HepG2 (cell line): ENCODE results near the gene MND1. TPM values are rescaled to one million over a fixed set of nuclear protein-coding genes. Genes with fewer than 3 reads are reported as not detected.

Experiments
- ATAC-seq: fragments of 200-7000 bp; cut with Tn5 transposase; 3 replicates; pipeline ENCODE4 v1.9.1; 2020; ENCODE audit warnings: mild to moderate bottlenecking, moderate library complexity
- BruUV-seq: library from RNA; stranded (reverse); fragments of 400-500 nt; replicated peaks from 2 replicates; lab custom pipeline; 2021; lab: Mats Ljungman, UMichigan
- CTCF ChIA-PET: fragments of 300-600 bp; formaldehyde crosslinking; extraction: SDS; loops from one replicate; lab custom pipeline; 2021; ENCODE audit warnings: low total read pairs, inconsistent platforms, low intra/inter-chr PET ratio; lab: Yijun Ruan, JAX
- POLR2A ChIA-PET: fragments of 350-600 bp; sonication (Branson Sonifier 250); formaldehyde crosslinking; loops from one replicate; lab custom pipeline; 2020; ENCODE audit warnings: antibody characterized with exemption, inconsistent platforms; lab: Yijun Ruan, JAX
- DNase-seq: peaks from one replicate; pipeline ENCODE4 v3.0.0-alpha.2; 2015; ENCODE audit warnings: low spot score
- FAIRE-seq: peaks from 3 replicates; lab custom pipeline; 2011; peaks lifted over from hg19 to GRCh38; lab: Jason Lieb, UNC
- H2AFZ ChIP-seq: one replicate; pipeline ENCODE4 v1.6.1; 2011; ENCODE audit warnings: low read length, inconsistent platforms
- H3K27ac ChIP-seq: fragments of 300-600 bp; 3 replicates; pipeline ENCODE4 v1.8.0; 2011; ENCODE audit warnings: mixed run types, mild to moderate bottlenecking, mixed read lengths, low read length, inconsistent platforms; ENCODE audit not compliant: insufficient read depth; ENCODE audit errors: extremely low read length
- H3K27me3 ChIP-seq, 2 experiments: fragments of 200-600 bp in 1 of 2; 2 replicates in 1 of 2; 3 replicates in 1 of 2; pipeline versions ENCODE4 v1.6.0 to v1.8.0; 2011; ENCODE audit warnings: low read length in 2 of 2, mild to moderate bottlenecking in 2 of 2, moderate library complexity in 2 of 2, inconsistent platforms in 1 of 2; ENCODE audit not compliant: insufficient read depth in 2 of 2, control insufficient read depth in 1 of 2
- H3K36me3 ChIP-seq, 2 experiments: fragments of 200-600 bp in 1 of 2; replicated peaks in 1 of 2; 2 replicates in 1 of 2; 3 replicates in 1 of 2; pipeline versions ENCODE4 v1.5.1 to v1.8.0; 2011; ENCODE audit warnings: low read length in 2 of 2, inconsistent platforms in 1 of 2; ENCODE audit not compliant: insufficient read depth in 2 of 2, control insufficient read depth in 1 of 2
- H3K4me1 ChIP-seq: 2 replicates; pipeline ENCODE4 v1.5.1; 2012; ENCODE audit warnings: low read length, inconsistent platforms; ENCODE audit not compliant: insufficient read depth
- H3K4me2 ChIP-seq: 2 replicates; pipeline ENCODE4 v1.6.0; 2011; ENCODE audit warnings: low read depth, low read length, inconsistent platforms
- H3K4me3 ChIP-seq, 3 experiments: fragments of 200-600 bp in 1 of 3; sonication (generic), shearing (Covaris generic) in 1 of 3; replicated peaks in 1 of 3; 2 replicates each; pipeline ENCODE4 v1.5.1; 2011 to 2016; ENCODE audit warnings: low read length in 3 of 3, inconsistent platforms in 2 of 3, low read depth in 2 of 3, mild to moderate bottlenecking in 2 of 3, control low read depth in 1 of 3, mixed read lengths in 1 of 3; ENCODE audit not compliant: insufficient read depth in 1 of 3
- H3K79me2 ChIP-seq: one replicate; pipeline ENCODE4 v1.6.1; 2011; ENCODE audit warnings: low read length, inconsistent platforms; ENCODE audit not compliant: insufficient read depth
- H3K9ac ChIP-seq: 2 replicates; pipeline ENCODE4 v1.6.0; 2011; ENCODE audit warnings: mild to moderate bottlenecking, low read depth, low read length, inconsistent platforms; ENCODE audit not compliant: insufficient read depth
- H3K9me3 ChIP-seq: 2 replicates; pipeline ENCODE4 v1.5.1; 2012; ENCODE audit warnings: mild to moderate bottlenecking, low read length
- H4K20me1 ChIP-seq: 2 replicates; pipeline ENCODE4 v1.6.0; 2011; ENCODE audit warnings: inconsistent platforms, mild to moderate bottlenecking, low read length, moderate library complexity; ENCODE audit not compliant: insufficient read depth
- ATF2 ChIP-seq: sonication (generic); formaldehyde crosslinking; IDR thresholded peaks from 2 replicates; pipeline ENCODE4 v1.4.0; 2020; ENCODE audit warnings: missing genetic modification reagents
- BATF2 ChIP-seq: sonication (generic); formaldehyde crosslinking; IDR thresholded peaks from 2 replicates; pipeline ENCODE4 v1.8.0; 2022; ENCODE audit warnings: mild to moderate bottlenecking, missing genetic modification reagents, moderate library complexity
- MYC ChIP-seq: sonication (generic); formaldehyde crosslinking; IDR thresholded peaks from 2 replicates; pipeline ENCODE4 v1.9.0; 2021; ENCODE audit warnings: missing genetic modification reagents, borderline replicate concordance
- NR2C2 ChIP-seq: sonication (generic); formaldehyde crosslinking; IDR thresholded peaks from 2 replicates; pipeline ENCODE4 v1.4.0; 2020; ENCODE audit warnings: missing genetic modification reagents, mild to moderate bottlenecking, moderate library complexity, borderline replicate concordance
- PATZ1 ChIP-seq: sonication (generic); formaldehyde crosslinking; IDR thresholded peaks from 2 replicates; pipeline ENCODE4 v1.4.0; 2020; ENCODE audit warnings: missing genetic modification reagents
- PRDM10 ChIP-seq: sonication (generic); formaldehyde crosslinking; IDR thresholded peaks from 2 replicates; pipeline ENCODE4 v1.4.0; 2020; ENCODE audit warnings: low read depth, missing genetic modification reagents
- RNF2 ChIP-seq: fragments of 450-650 bp; conservative IDR thresholded peaks from 2 replicates; pipeline ENCODE4 v1.6.1; 2016; ENCODE audit warnings: low read depth
- SKI ChIP-seq: fragments of 450-650 bp; IDR thresholded peaks from one replicate; pipeline ENCODE4 v1.6.1; 2018; ENCODE audit warnings: mild to moderate bottlenecking; ENCODE audit not compliant: partially characterized antibody
- ZNF367 ChIP-seq: sonication (generic); formaldehyde crosslinking; IDR thresholded peaks from 2 replicates; pipeline ENCODE4 v1.4.0; 2020; ENCODE audit warnings: missing genetic modification reagents, borderline replicate concordance
- ZNF670 ChIP-seq: sonication (generic); formaldehyde crosslinking; IDR thresholded peaks from 2 replicates; pipeline ENCODE4 v1.8.0; 2022; ENCODE audit warnings: mild to moderate bottlenecking, missing genetic modification reagents, borderline replicate concordance
- WGBS: methylation state at CpG from one replicate; pipeline ENCODE4 v1.1.6; 2017; ENCODE audit warnings: low lambda C conversion rate; 5-methylcytosine and 5-hydroxymethylcytosine counted together
- in situ Hi-C: cut with HindIII; loops from 2 replicates; pipeline ENCODE4 v1.10.0; 2017; ENCODE audit warnings: low pct_unique_long_range_greater_than_20kb; ENCODE audit not compliant: extremely low pct_ligation_motif_present
- intact Hi-C: fragments of 100-400 bp; cut with micrococcal nuclease; formaldehyde crosslinking; loops from one replicate; pipeline ENCODE4 v1.10.0; 2022; ENCODE audit not compliant: unreplicated experiment
- polyA plus RNA-seq, 8 experiments: library from polyadenylated mRNA; depleted of rRNA in 3 of 8; stranded (reverse) in 7 of 8; unstranded in 1 of 8; fragments of >200 nt; fragmentation: Illumina TruSeq in 4 of 8; extraction: Trizol in 4 of 8; gene quantifications; 2 replicates each; pipeline versions ENCODE4 v1.2.1 to v1.2.3, GENCODE V29; 2011 to 2016; ENCODE audit warnings: low read depth in 4 of 8, missing spikeins in 1 of 8, mixed read lengths in 1 of 8; ENCODE audit not compliant: insufficient read depth in 1 of 8
- total RNA-seq, 5 experiments: library from RNA; depleted of rRNA; stranded (reverse); fragments of >200 nt; fragmentation: Illumina TruSeq; extraction: Trizol; gene quantifications; 2 replicates each; pipeline ENCODE4 v1.2.3, GENCODE V29; 2016; ENCODE audit warnings: low read depth in 1 of 5

Gene MND1
- total and polyA plus RNA-seq, 2 of the 13 experiments (the other 11 are each of a cell fraction or from before 2014, with no cell fraction given) = 4.8 to 30.7 TPM

- no TSS peak for BruUV-seq
- Histone ChIP-seq H3K27ac (no peak overlapping the region), H3K4me2 (no peak overlapping the region), H3K9me3 (no peaks in the 10 kb centered on the region), H3K79me2 (no peaks in the 10 kb centered on the region), H3K9ac (no peak overlapping the region), H4K20me1 (no peaks in the 10 kb centered on the region), H3K27me3 (no peaks in the 10 kb centered on the region), H3K4me1 (no peaks in the 10 kb centered on the region), H3K36me3 (peaks cover 0 to 11% of the 10 kb centered on the region in 2 experiments; a peak in 3 of 5 replicates), H3K4me3 (no peak overlapping the region), H2AFZ (no peak overlapping the region)
- intact Hi-C loops = no loop called here
- DNase-seq = no peak
- in situ Hi-C loops = no loop called here
- POLR2A ChIA-PET = no interaction called here
- FAIRE-seq = no peak
- CTCF ChIA-PET = no interaction called here
- WGBS = 98% methylated on average over 3 of the region's 3 CpGs
- no peak for ATAC-seq
- TF ChIP-seq SKI (no peak), ATF2 (CRISPR knock-in tag) (no peak), ZNF367 (CRISPR knock-in tag) (no peak), ZNF670 (CRISPR knock-in tag) (no peak), BATF2 (CRISPR knock-in tag) (no peak), MYC (CRISPR knock-in tag) (no peak), NR2C2 (CRISPR knock-in tag) (no peak), PRDM10 (CRISPR knock-in tag) (no peak), PATZ1 (no peak), RNF2 (no peak)
These were observed 17.7 kb downstream of the MND1 start for GRCh38 chr4:153362184-153362583.
